GM12878 (cell line): ENCODE results near the gene BCR. TPM values are rescaled to one million over a fixed set of nuclear protein-coding genes. Genes with fewer than 3 reads are reported as not detected.
A peak's percentile ranks its signal among the peaks of the same experiment; 100 is the strongest.

ENCODE experiments used
- ATAC-seq: fragments of 200-7000 bp; cut with Tn5 transposase; 3 replicates; pipeline ENCODE4 v1.9.1; 2020; ENCODE audit warnings: mild to moderate bottlenecking, moderate library complexity
- BruUV-seq: library from RNA; stranded (reverse); fragments of 400-500 nt; replicated peaks from 2 replicates; lab custom pipeline; 2021; lab: Mats Ljungman, UMichigan
- CTCF ChIA-PET: fragments of 300-600 bp; sonication (Branson Sonifier 250); formaldehyde crosslinking; extraction: SDS; loops from one replicate; lab custom pipeline; 2021; ENCODE audit warnings: inconsistent platforms; lab: Yijun Ruan, JAX
- POLR2A ChIA-PET: fragments of 350-600 bp; formaldehyde crosslinking; extraction: SDS; loops from one replicate; lab custom pipeline; 2021; ENCODE audit warnings: inconsistent platforms; lab: Charles Lee
- RAD21 ChIA-PET: fragments of 300-600 bp; sonication (Branson Sonifier 250); formaldehyde crosslinking; loops from one replicate; lab custom pipeline; 2023; ENCODE audit warnings: antibody characterized with exemption; ENCODE audit not compliant: unreplicated experiment; lab: Charles Lee
- SMC1A ChIA-PET: fragments of 300-600 bp; sonication (Branson Sonifier 250); formaldehyde crosslinking; loops from one replicate; lab custom pipeline; 2023; ENCODE audit not compliant: unreplicated experiment, uncharacterized antibody; lab: Charles Lee
- DNase-seq: peaks from one replicate; pipeline ENCODE4 v3.0.0-alpha.2; 2011; ENCODE audit warnings: low read depth, low spot score
- FAIRE-seq: peaks from 3 replicates; lab custom pipeline; 2011; peaks lifted over from hg19 to GRCh38; lab: Jason Lieb, UNC
- H2AFZ ChIP-seq: 2 replicates; pipeline ENCODE4 v1.6.0; 2011; ENCODE audit warnings: low read depth, low read length, control low read depth; ENCODE audit not compliant: control insufficient read depth
- H3K27ac ChIP-seq: 2 replicates; pipeline ENCODE4 v1.5.1; 2011; ENCODE audit warnings: control low read depth; ENCODE audit not compliant: control insufficient read depth, insufficient read depth
- H3K27me3 ChIP-seq, 2 experiments: replicated peaks in 1 of 2; 2 replicates each; pipeline versions ENCODE4 v1.6.0 to v1.6.1; 2011; ENCODE audit warnings: low read length in 1 of 2; ENCODE audit not compliant: control insufficient read depth in 2 of 2, insufficient read depth in 2 of 2
- H3K36me3 ChIP-seq, 2 experiments: 2 replicates each; pipeline ENCODE4 v1.5.1; 2011; ENCODE audit warnings: low read length in 1 of 2; ENCODE audit not compliant: control insufficient read depth in 2 of 2, insufficient read depth in 2 of 2
- H3K4me1 ChIP-seq: 2 replicates; pipeline ENCODE4 v1.6.1; 2011; ENCODE audit warnings: mild to moderate bottlenecking, low read length, moderate library complexity, mixed read lengths; ENCODE audit not compliant: control insufficient read depth, insufficient read depth
- H3K4me2 ChIP-seq: 2 replicates; pipeline ENCODE4 v1.6.0; 2011; ENCODE audit warnings: control low read depth; ENCODE audit not compliant: control insufficient read depth, insufficient read depth
- H3K4me3 ChIP-seq: fragments of 200-600 bp; sonication (generic); 2 replicates; pipeline ENCODE4 v1.5.1; 2016
- H3K79me2 ChIP-seq: 2 replicates; pipeline ENCODE4 v1.6.0; 2011; ENCODE audit warnings: low read length; ENCODE audit not compliant: control insufficient read depth, insufficient read depth
- H3K9ac ChIP-seq: 2 replicates; pipeline ENCODE4 v1.8.0; 2011; ENCODE audit warnings: low read length, control low read depth, mixed read lengths; ENCODE audit not compliant: control insufficient read depth, insufficient read depth
- H3K9me3 ChIP-seq: replicated peaks from 3 replicates; pipeline ENCODE4 v1.5.1; 2011; ENCODE audit warnings: mild to moderate bottlenecking, low read length; ENCODE audit not compliant: control insufficient read depth, insufficient read depth
- H4K20me1 ChIP-seq: 2 replicates; pipeline ENCODE4 v1.6.0; 2011; ENCODE audit not compliant: control insufficient read depth, insufficient read depth
- ATF3 ChIP-seq: IDR thresholded peaks from 2 replicates; pipeline ENCODE4 v1.6.1; 2011; ENCODE audit warnings: low read depth, mild to moderate bottlenecking, low read length, moderate library complexity, borderline replicate concordance; ENCODE audit errors: extremely low read depth
- BHLHE40 ChIP-seq, 2 experiments: fragments of 450-650 bp in 1 of 2; IDR thresholded peaks; 2 replicates each; pipeline ENCODE4 v1.6.1; 2011 to 2017; ENCODE audit warnings: low read depth in 2 of 2, borderline replicate concordance in 1 of 2, improper control_type of control experiment in 1 of 2, low read length in 1 of 2, mild to moderate bottlenecking in 1 of 2
- CHD2 ChIP-seq: IDR thresholded peaks from 2 replicates; pipeline ENCODE4 v1.6.1; 2011; ENCODE audit warnings: low read depth, low read length, improper control_type of control experiment, borderline replicate concordance
- CREM ChIP-seq: IDR thresholded peaks from 2 replicates; pipeline ENCODE4 v1.6.1; 2014; ENCODE audit warnings: antibody characterized with exemption, low read depth
- EGR1 ChIP-seq, 2 experiments: IDR thresholded peaks; 1 replicate in 1 of 2; 2 replicates in 1 of 2; pipeline ENCODE4 v1.6.1; 2011 to 2012; ENCODE audit warnings: low read depth in 2 of 2, low read length in 2 of 2, borderline replicate concordance in 1 of 2, mild to moderate bottlenecking in 1 of 2, moderate library complexity in 1 of 2
- FOXK2 ChIP-seq: fragments of 450-650 bp; IDR thresholded peaks from 2 replicates; pipeline ENCODE4 v1.6.1; 2017; ENCODE audit warnings: mild to moderate bottlenecking, moderate library complexity
- GABPA ChIP-seq: IDR thresholded peaks from 2 replicates; pipeline ENCODE4 v1.6.1; 2014; ENCODE audit warnings: antibody characterized with exemption, low read depth, mild to moderate bottlenecking, inconsistent platforms
- IKZF1 ChIP-seq: fragments of 450-650 bp; conservative IDR thresholded peaks from 2 replicates; pipeline ENCODE4 v1.6.1; 2017; ENCODE audit warnings: antibody characterized with exemption, mild to moderate bottlenecking
- IRF4 ChIP-seq: IDR thresholded peaks from 2 replicates; pipeline ENCODE4 v1.6.1; 2011; ENCODE audit warnings: low read depth, low read length
- MAX ChIP-seq: IDR thresholded peaks from 2 replicates; pipeline ENCODE4 v1.6.1; 2012; ENCODE audit warnings: low read depth, low read length, improper control_type of control experiment
- REST ChIP-seq: IDR thresholded peaks from 2 replicates; pipeline ENCODE4 v1.6.1; 2012; ENCODE audit warnings: mild to moderate bottlenecking, low read depth, low read length
- SIN3A ChIP-seq: IDR thresholded peaks from 2 replicates; pipeline ENCODE4 v1.6.1; 2012; ENCODE audit warnings: low read depth, low read length, improper control_type of control experiment
- SPI1 ChIP-seq: IDR thresholded peaks from 2 replicates; pipeline ENCODE4 v1.6.1; 2011; ENCODE audit warnings: low read depth, mild to moderate bottlenecking, low read length, moderate library complexity, borderline replicate concordance; ENCODE audit not compliant: insufficient read depth
- SRF ChIP-seq, 2 experiments: IDR thresholded peaks; 2 replicates each; pipeline ENCODE4 v1.6.1; 2011; ENCODE audit warnings: low read depth in 2 of 2, low read length in 2 of 2, mild to moderate bottlenecking in 1 of 2, moderate library complexity in 1 of 2
- STAT1 ChIP-seq: fragments of 450-650 bp; conservative IDR thresholded peaks from 2 replicates; pipeline ENCODE4 v1.6.1; 2014; ENCODE audit warnings: antibody characterized with exemption, mild to moderate bottlenecking
- WGBS: methylation state at CpG from one replicate; pipeline ENCODE4 v1.1.6; 2016; ENCODE audit warnings: low lambda C conversion rate; ENCODE audit not compliant: insufficient replicate concordance, insufficient coverage; ENCODE audit errors: missing lambda C conversion rate; 5-methylcytosine and 5-hydroxymethylcytosine counted together
- in situ Hi-C: fragments of 300-500 bp; cut with MboI; formaldehyde crosslinking; loops from 9 replicates; pipeline ENCODE4 v1.14.3; 2018; ENCODE audit warnings: mixed read lengths
- intact Hi-C: fragments of 100-400 bp; cut with micrococcal nuclease; formaldehyde crosslinking; loops from one replicate; pipeline ENCODE4 v1.14.2; 2022; ENCODE audit not compliant: unreplicated experiment
- polyA plus RNA-seq, 11 experiments: library from polyadenylated mRNA; depleted of rRNA in 4 of 11; unstranded in 6 of 11; stranded (reverse) in 5 of 11; fragments of >200 nt; fragmentation: Nextera tagmentation in 4 of 11; fragmentation: Illumina TruSeq in 1 of 11; extraction: Ambion mirVana in 4 of 11; extraction: Trizol in 1 of 11; gene quantifications; 1 replicate in 1 of 11; 2 replicates in 10 of 11; pipeline versions ENCODE4 v1.2.1 to v1.2.3, GENCODE V29; 2011 to 2016; ENCODE audit warnings: inconsistent platforms in 2 of 11, missing spikeins in 2 of 11, low read depth in 1 of 11
- total RNA-seq, 4 experiments: library from RNA; depleted of rRNA in 3 of 4; stranded (reverse); fragments of >200 nt in 3 of 4; fragmentation: Illumina TruSeq in 1 of 4; extraction: Trizol in 1 of 4; gene quantifications; 2 replicates each; pipeline versions ENCODE4 v1.2.1 to v1.2.3, GENCODE V29; 2013 to 2021
- TF ChIP-seq, protein P1 (sequence below): fragments of 150-350 bp; IDR thresholded peaks from 2 replicates; pipeline ENCODE4 v1.6.1; 2014; ENCODE audit warnings: mild to moderate bottlenecking, low read depth, low read length

Gene BCR
- total and polyA plus RNA-seq, 10 of the 15 experiments (the other 5 are each of a cell fraction or from before 2014, with no cell fraction given), result 1.7 to 64.7 (median 18.4) TPM

DNA sequence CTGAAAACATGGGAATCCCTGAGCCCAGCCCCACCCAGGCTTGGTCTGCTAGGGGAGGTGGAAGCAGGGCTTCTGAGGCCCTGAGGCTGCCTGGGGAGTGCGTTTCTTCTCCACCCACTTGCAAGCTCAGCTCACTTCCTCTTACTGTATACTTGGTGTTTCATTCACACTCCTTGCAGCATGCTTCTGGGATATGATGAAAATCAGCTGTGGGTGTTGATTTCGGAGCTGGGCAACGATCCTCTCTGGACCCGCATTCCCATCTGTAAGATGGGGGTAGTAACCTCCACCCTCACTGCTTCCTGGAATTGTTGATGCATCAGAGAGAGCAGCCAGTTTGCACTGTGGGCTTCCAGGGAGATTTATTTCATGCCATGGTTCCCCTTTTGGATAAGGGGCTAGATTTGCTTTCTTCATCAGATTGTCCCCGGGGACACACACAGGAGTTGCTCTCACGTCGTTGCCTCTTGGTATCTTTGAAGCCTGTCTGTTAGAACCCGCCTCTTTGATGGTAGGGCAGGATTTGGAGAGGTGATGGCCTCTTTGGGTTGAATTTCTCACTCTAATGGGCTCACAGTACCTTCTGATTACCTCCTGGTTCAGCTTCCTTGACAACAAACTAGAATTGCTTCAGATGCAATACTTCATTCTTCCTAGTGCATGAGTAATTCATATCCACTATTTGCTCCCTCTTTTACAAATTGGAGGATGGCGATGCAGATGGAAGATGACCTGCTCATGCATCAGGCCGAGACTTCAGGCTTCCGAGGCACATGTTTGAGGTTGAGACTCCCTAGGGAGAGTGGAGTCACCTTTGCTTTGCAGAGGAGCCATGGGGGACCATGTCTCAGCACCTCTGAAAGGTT, 40.4 kb downstream of the BCR start:
- ChIA-PET SMC1A (interaction anchor here (1.0 to 2.4 kb wide), 6 partner anchors 17 to 261 kb away, joined by 3 to 8 read pairs (median 4); no protein-coding TSS in a partner anchor), CTCF (interaction anchor here (0.6 to 3.2 kb wide), 8 partner anchors 8 to 77 kb away, joined by 3 to 10 read pairs (median 4); partner anchors contain the start of gene BCR), RAD21 (interaction anchor here (0.6 to 1.9 kb wide), 6 partner anchors 22 to 165 kb away, joined by 3 to 8 read pairs (median 3); no protein-coding TSS in a partner anchor), POLR2A (interaction anchor here (0.6 to 1.0 kb wide), 2 partner anchors 8 to 88 kb away, joined by 3 read pairs; no protein-coding TSS in a partner anchor)
- Histone ChIP-seq H2AFZ (no peak overlapping the region), H3K4me3 (peak overlapping the region; percentile 24; the same call in 1 of the 2 replicates), H3K36me3 (peaks cover 0 to 5% of the 10 kb centered on the region in 2 experiments; a peak in 2 of 4 replicates), H3K4me2 (peak overlapping the region; percentile 77), H4K20me1 (no peaks in the 10 kb centered on the region; the same call in 1 of the 2 replicates), H3K79me2 (peaks cover 28% of the 10 kb centered on the region), H3K9me3 (no peaks in the 10 kb centered on the region), H3K9ac (peak overlapping the region; percentile 18; the same call in 1 of the 2 replicates), H3K27ac (peak overlapping the region; percentile 72), H3K4me1 (peaks cover 44% of the 10 kb centered on the region), H3K27me3 (no peaks in the 10 kb centered on the region)
- FAIRE-seq (peak; percentile 69), DNase-seq (no peak), ATAC-seq (peak; percentile 88)
- BruUV-seq, result no TSS peak
- intact Hi-C loops, result no loop called here
- in situ Hi-C loops, result no loop called here
- WGBS, result 18% methylated on average over 11 of the region's 11 CpGs
- TF ChIP-seq EGR1 (IDR thresholded peaks at IDR 0.05; ENCODE audit: borderline replicate concordance in 1 of 2, low read depth in 2 of 2, low read length in 2 of 2) (peak in 1 of 2 experiments; percentile 64; a peak in 1 of 3 replicates), STAT1 (no peak), SIN3A (no peak), ATF3 (no peak), GABPA (no peak), FOXK2 (no peak), IRF4 (peak; percentile 64), IKZF1 (peak; percentile 65), REST (no peak), BHLHE40 (IDR thresholded peaks at IDR 0.05; ENCODE audit: borderline replicate concordance in 1 of 2, low read depth in 2 of 2, low read length in 1 of 2) (peak in 1 of 2 experiments; percentile 13; a peak in 1 of 4 replicates), CREM (peak; percentile 10; the same call in 1 of the 2 replicates), CHD2 (0 out of 2 replicates have a peak, but pooled peaks have one; percentile 33), SRF (IDR thresholded peaks at IDR 0.05; ENCODE audit: low read depth in 2 of 2, low read length in 2 of 2) (0 out of 4 replicates have a peak, but pooled peaks of 1 of the 2 experiments have one; percentile 39), MAX (no peak), SPI1 (peak; percentile 96)
- TF ChIP-seq, protein P1, sequence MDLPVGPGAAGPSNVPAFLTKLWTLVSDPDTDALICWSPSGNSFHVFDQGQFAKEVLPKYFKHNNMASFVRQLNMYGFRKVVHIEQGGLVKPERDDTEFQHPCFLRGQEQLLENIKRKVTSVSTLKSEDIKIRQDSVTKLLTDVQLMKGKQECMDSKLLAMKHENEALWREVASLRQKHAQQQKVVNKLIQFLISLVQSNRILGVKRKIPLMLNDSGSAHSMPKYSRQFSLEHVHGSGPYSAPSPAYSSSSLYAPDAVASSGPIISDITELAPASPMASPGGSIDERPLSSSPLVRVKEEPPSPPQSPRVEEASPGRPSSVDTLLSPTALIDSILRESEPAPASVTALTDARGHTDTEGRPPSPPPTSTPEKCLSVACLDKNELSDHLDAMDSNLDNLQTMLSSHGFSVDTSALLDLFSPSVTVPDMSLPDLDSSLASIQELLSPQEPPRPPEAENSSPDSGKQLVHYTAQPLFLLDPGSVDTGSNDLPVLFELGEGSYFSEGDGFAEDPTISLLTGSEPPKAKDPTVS, result no peak
